ENCODE data around the gene MZT2B. TPM values are rescaled to one million over a fixed set of nuclear protein-coding genes. Genes with fewer than 3 reads are reported as not detected.

MZT2B gene
- total and polyA plus RNA-seq, 2 of the 13 experiments (the other 11 are each of a cell fraction or from before 2014, with no cell fraction given): 253 to 410 TPM

- TF ChIP-seq ARNT2 (CRISPR knock-in tag; IDR thresholded peaks at IDR 0.05; ENCODE audit: low read depth): peak; percentile 74; the same call in 1 of the 2 replicates
- no peak for TF ChIP-seq ZNF878 (CRISPR knock-in tag; IDR thresholded peaks at IDR 0.05)
- no peak for TF ChIP-seq XBP1 (CRISPR knock-in tag; IDR thresholded peaks at IDR 0.05)
- TF ChIP-seq SP2 (CRISPR knock-in tag; IDR thresholded peaks at IDR 0.05): no peak
- TF ChIP-seq ZNF850 (CRISPR knock-in tag; conservative IDR thresholded peaks at IDR 0.05): no peak
- TF ChIP-seq, protein P1, sequence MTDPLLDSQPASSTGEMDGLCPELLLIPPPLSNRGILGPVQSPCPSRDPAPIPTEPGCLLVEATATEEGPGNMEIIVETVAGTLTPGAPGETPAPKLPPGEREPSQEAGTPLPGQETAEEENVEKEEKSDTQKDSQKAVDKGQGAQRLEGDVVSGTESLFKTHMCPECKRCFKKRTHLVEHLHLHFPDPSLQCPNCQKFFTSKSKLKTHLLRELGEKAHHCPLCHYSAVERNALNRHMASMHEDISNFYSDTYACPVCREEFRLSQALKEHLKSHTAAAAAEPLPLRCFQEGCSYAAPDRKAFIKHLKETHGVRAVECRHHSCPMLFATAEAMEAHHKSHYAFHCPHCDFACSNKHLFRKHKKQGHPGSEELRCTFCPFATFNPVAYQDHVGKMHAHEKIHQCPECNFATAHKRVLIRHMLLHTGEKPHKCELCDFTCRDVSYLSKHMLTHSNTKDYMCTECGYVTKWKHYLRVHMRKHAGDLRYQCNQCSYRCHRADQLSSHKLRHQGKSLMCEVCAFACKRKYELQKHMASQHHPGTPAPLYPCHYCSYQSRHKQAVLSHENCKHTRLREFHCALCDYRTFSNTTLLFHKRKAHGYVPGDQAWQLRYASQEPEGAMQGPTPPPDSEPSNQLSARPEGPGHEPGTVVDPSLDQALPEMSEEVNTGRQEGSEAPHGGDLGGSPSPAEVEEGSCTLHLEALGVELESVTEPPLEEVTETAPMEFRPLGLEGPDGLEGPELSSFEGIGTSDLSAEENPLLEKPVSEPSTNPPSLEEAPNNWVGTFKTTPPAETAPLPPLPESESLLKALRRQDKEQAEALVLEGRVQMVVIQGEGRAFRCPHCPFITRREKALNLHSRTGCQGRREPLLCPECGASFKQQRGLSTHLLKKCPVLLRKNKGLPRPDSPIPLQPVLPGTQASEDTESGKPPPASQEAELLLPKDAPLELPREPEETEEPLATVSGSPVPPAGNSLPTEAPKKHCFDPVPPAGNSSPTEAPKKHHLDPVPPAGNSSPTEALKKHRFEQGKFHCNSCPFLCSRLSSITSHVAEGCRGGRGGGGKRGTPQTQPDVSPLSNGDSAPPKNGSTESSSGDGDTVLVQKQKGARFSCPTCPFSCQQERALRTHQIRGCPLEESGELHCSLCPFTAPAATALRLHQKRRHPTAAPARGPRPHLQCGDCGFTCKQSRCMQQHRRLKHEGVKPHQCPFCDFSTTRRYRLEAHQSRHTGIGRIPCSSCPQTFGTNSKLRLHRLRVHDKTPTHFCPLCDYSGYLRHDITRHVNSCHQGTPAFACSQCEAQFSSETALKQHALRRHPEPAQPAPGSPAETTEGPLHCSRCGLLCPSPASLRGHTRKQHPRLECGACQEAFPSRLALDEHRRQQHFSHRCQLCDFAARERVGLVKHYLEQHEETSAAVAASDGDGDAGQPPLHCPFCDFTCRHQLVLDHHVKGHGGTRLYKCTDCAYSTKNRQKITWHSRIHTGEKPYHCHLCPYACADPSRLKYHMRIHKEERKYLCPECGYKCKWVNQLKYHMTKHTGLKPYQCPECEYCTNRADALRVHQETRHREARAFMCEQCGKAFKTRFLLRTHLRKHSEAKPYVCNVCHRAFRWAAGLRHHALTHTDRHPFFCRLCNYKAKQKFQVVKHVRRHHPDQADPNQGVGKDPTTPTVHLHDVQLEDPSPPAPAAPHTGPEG (CRISPR knock-in tag; IDR thresholded peaks at IDR 0.05): peak; percentile 11; the same call in 1 of the 2 replicates
- no peak for TF ChIP-seq NPAS2 (CRISPR knock-in tag; IDR thresholded peaks at IDR 0.05; ENCODE audit: borderline replicate concordance)
- TF ChIP-seq GLI4 (CRISPR knock-in tag; IDR thresholded peaks at IDR 0.05; ENCODE audit: borderline replicate concordance): no peak
- TF ChIP-seq ZNF337 (CRISPR knock-in tag; IDR thresholded peaks at IDR 0.05; ENCODE audit: borderline replicate concordance, low read depth): no peak
- no peak for TF ChIP-seq NFKB2 (CRISPR knock-in tag; IDR thresholded peaks at IDR 0.05; ENCODE audit: borderline replicate concordance)
- no peak for TF ChIP-seq ZNF567 (CRISPR knock-in tag; IDR thresholded peaks at IDR 0.05; ENCODE audit: borderline replicate concordance)
- peak; percentile 90; the same call in 1 of the 2 replicates for TF ChIP-seq TAF1 (CRISPR knock-in tag; IDR thresholded peaks at IDR 0.05)
- TF ChIP-seq FOXA1 (IDR thresholded peaks at IDR 0.05): no peak
- no peak for TF ChIP-seq FOXA1 (CRISPR knock-in tag; IDR thresholded peaks at IDR 0.05)
- 0 out of 2 replicates have a peak, but pooled peaks have one; percentile 26 for TF ChIP-seq ZSCAN9 (CRISPR knock-in tag; IDR thresholded peaks at IDR 0.05; ENCODE audit: borderline replicate concordance)
- no peak for TF ChIP-seq ZNF556 (CRISPR knock-in tag; IDR thresholded peaks at IDR 0.05; ENCODE audit: borderline replicate concordance)
- TF ChIP-seq, protein P2, sequence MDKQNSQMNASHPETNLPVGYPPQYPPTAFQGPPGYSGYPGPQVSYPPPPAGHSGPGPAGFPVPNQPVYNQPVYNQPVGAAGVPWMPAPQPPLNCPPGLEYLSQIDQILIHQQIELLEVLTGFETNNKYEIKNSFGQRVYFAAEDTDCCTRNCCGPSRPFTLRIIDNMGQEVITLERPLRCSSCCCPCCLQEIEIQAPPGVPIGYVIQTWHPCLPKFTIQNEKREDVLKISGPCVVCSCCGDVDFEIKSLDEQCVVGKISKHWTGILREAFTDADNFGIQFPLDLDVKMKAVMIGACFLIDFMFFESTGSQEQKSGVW (CRISPR knock-in tag; IDR thresholded peaks at IDR 0.05; ENCODE audit: borderline replicate concordance): peak; percentile 86; the same call in 1 of the 2 replicates
- TF ChIP-seq HOXA7 (CRISPR knock-in tag; IDR thresholded peaks at IDR 0.05): no peak
- TF ChIP-seq ZNF564 (CRISPR knock-in tag; IDR thresholded peaks at IDR 0.05): peak; percentile 73; the same call in 1 of the 2 replicates
- peak; percentile 98 for TF ChIP-seq CREM (IDR thresholded peaks at IDR 0.05)
- TF ChIP-seq CREM (CRISPR knock-in tag; IDR thresholded peaks at IDR 0.05): peak; percentile 89
- TF ChIP-seq E2F2 (CRISPR knock-in tag; IDR thresholded peaks at IDR 0.05; ENCODE audit: borderline replicate concordance): peak; percentile 96; the same call in 1 of the 2 replicates
- TF ChIP-seq PRPF4 (IDR thresholded peaks at IDR 0.05; ENCODE audit: low read depth, low read length, poor library complexity, severe bottlenecking): no peak
- no peak for TF ChIP-seq ZNF335 (CRISPR knock-in tag; IDR thresholded peaks at IDR 0.05)
- no peak for TF ChIP-seq ZNF619 (CRISPR knock-in tag; IDR thresholded peaks at IDR 0.05)
Observed at GRCh38 chr2:130181325-130181879, 660 bp upstream of the MZT2B start, which contains the start of gene SMPD4 (continued).

Data from HepG2 (cell line).